HFF-Myc (cell line): Measurements from ENCODE around the gene GLDN.

Source experiments
- DNase-seq: peaks from one replicate; pipeline ENCODE4 v3.0.0-alpha.2; 2011; ENCODE audit warnings: low read depth; ENCODE audit errors: extremely low read depth
- H3K4me3 ChIP-seq: replicated peaks from 2 replicates; pipeline ENCODE4 v1.5.1; 2011; ENCODE audit warnings: low read depth, mild to moderate bottlenecking, control low read depth, low read length
- TF ChIP-seq, protein P1 (sequence below): IDR thresholded peaks from 2 replicates; pipeline ENCODE4 v1.5.1; 2012; ENCODE audit warnings: mild to moderate bottlenecking, low read depth, low read length, control low read depth; ENCODE audit errors: missing control alignments

The GLDN gene

DNA sequence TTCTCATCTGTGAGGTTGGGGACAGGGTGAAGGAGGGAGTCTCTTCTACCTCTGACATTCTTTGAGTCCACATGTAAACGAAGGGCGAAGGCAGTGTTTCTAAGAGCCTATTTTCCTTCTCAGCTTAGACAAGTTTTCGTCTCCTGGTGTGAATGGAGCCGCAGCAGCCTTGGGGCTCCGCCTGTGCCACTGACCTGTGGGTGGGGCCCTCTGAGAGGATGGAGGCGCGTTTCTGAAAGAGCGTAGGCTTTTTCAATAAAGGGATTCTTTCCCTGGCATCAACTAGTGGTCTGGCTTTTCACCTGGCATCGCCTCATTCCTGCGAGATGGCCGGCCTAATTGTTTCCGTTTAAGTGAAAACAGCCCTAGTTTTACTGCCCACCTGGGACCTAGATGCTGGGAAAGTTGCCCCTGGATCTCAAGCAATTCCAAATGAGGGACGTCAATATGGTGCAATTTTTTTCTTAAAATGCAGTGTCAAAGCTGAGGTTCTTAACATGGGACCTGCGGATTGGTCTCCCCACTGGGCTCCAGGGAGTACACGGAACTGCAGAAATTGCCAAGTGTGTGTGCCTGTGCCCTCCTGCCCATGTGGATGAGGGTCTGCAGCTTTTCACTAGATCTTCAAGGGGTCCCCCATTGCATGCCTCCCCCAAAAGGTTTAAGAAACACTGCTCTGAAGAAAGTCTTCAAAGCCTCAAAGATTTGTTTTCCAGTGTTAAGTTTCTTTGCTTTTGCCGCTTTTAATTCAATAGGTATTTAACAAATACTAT is 958 bp downstream of the GLDN start:
- no peak overlapping the region for H3K4me3 ChIP-seq
- TF ChIP-seq, protein P1, sequence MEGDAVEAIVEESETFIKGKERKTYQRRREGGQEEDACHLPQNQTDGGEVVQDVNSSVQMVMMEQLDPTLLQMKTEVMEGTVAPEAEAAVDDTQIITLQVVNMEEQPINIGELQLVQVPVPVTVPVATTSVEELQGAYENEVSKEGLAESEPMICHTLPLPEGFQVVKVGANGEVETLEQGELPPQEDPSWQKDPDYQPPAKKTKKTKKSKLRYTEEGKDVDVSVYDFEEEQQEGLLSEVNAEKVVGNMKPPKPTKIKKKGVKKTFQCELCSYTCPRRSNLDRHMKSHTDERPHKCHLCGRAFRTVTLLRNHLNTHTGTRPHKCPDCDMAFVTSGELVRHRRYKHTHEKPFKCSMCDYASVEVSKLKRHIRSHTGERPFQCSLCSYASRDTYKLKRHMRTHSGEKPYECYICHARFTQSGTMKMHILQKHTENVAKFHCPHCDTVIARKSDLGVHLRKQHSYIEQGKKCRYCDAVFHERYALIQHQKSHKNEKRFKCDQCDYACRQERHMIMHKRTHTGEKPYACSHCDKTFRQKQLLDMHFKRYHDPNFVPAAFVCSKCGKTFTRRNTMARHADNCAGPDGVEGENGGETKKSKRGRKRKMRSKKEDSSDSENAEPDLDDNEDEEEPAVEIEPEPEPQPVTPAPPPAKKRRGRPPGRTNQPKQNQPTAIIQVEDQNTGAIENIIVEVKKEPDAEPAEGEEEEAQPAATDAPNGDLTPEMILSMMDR, result no peak
- no peak for DNase-seq

DNA sequence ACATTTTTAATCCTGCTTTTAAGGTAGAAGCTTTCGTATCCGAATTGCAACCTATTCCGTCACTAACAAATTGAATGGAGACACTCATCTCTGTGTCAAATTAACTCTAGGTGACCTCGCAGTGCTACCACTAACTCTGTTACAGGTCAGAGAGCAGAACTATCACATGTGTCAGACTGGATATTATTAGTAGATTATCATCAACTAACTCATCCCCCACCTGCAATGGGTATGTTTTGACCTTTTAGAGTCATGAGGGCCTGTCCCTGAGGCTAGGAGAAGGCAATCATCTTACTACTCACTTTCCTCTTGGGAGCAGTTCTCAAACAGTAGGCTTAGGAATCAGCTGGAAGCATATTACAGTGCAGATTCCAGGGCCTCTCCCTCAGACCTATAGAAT is 2.0 kb downstream of the GLDN start:
- TF ChIP-seq, protein P1, result no peak
- H3K4me3 ChIP-seq, result no peak overlapping the region
- DNase-seq, result no peak

DNA sequence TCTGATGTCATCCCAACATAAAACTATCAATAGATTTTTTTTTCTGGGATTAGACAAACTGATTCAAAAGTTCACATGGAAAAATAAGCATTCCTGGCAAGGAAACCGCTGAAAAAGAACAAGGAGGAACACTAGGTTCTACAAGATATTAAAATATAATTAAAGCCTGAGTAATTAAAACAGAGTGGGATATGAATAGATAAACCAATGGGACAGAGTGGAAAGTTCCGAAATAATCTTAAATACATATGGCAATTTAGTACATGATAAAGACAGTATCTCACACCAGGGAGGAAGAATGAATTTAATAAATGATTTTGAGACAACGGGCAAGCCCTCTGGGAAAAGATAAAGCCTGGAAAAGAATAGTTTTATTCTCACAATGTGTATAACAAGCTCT is 4.7 kb downstream of the GLDN start:
- TF ChIP-seq, protein P1, result no peak
- no peak overlapping the region for H3K4me3 ChIP-seq
- no peak for DNase-seq

DNA sequence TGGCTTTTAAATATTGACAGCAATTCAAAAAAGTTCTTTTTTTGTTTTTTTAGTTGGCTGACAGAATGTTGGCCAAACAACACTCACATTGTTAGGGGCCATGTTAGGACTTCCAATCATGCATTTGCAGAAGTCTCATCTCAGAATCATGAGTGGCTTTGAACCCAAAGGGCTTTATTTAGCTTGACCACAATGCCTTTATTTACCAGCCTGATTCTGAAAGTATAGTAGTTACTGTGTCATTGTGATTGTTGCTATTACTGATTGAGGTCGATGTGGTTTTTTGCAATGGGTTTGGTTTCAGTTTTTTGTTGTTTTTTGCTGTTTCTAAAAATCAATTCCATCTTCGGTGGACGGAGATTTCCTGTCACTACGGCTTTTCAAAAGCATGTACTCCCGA is 7.2 kb downstream of the GLDN start:
- no peak for DNase-seq
- TF ChIP-seq, protein P1, result no peak
- H3K4me3 ChIP-seq, result no peak overlapping the region

DNA sequence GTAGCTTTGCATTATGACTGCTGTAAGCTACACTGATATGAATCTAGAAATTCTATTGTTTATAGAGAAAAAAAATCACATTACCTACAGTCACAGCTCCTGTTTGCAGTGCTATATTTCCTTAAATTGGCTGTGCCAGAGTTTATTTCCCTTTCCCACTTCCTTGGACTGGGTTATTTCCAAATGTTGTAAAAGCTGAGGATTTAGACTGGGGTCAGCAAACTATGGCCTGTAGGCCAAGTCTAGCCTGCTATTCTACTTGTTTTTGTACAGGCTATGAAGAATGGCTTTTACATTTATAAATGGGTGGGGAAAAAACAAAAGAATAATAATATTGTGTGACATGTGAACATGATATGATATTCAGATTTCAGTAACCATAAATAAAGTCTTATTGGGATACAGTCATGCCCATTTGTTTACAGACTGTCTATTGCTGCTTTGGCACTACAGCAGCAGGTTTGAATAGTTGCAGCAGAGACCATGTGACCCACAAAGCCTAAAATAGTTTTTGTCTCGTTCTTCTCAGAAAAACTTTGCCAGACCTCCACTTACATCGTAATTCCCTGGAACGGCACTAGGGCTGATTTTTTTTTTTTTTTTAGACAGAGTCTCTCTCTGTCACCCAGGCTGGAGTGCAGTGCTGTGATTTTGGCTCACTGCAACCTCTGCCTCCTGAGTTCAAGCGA is 7.8 kb downstream of the GLDN start:
- H3K4me3 ChIP-seq, result no peak overlapping the region
- TF ChIP-seq, protein P1, result no peak
- DNase-seq, result no peak

DNA sequence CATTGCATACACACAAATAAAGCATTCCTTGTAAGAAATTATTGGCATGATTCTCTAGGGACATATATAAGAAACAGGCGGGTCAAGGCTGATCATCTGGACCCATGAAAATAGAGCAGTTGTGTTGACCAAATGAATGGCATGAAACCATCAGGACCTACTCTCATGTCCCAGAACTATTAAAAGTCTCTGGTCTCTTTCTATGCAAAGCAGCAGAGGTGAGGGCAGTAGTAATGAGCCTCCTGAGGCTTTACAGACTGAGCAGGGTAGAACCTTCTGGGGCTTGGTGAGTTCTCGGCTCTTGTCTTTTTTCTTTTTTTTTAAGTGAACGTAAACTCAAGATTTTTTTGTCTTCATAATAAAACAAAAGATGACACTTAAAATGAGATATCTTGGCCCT is 9.3 kb downstream of the GLDN start:
- no peak for DNase-seq
- TF ChIP-seq, protein P1, result no peak
- no peak overlapping the region for H3K4me3 ChIP-seq
